A549 (cell line): ENCODE measurements around the gene DPYSL4. TPM values are rescaled to one million over a fixed set of nuclear protein-coding genes. Genes with fewer than 3 reads are reported as not detected.
A peak's percentile ranks its signal among the peaks of the same experiment; 100 is the strongest.
"Not testable (repeated sequence)": the region's sequence is repeated elsewhere in the genome, so short reads cannot be mapped to it uniquely, and the experiment has no call there.

Experiments
- ATAC-seq, 2 experiments: fragments of 200-7000 bp in 1 of 2; fragments of >200 bp in 1 of 2; cut with Nextera tagmentation in 1 of 2; cut with Tn5 transposase in 1 of 2; 3 replicates each; pipeline versions ENCODE4 v1.8.0 to v1.9.1; 2018 to 2020; ENCODE audit warnings: mild to moderate bottlenecking in 1 of 2, moderate library complexity in 1 of 2
- CTCF ChIA-PET: fragments of 300-600 bp; sonication (Branson Sonifier 250); formaldehyde crosslinking; extraction: SDS; loops from one replicate; lab custom pipeline; 2021; ENCODE audit warnings: antibody characterized with exemption, inconsistent platforms; lab: Yijun Ruan, JAX
- POLR2A ChIA-PET: fragments of 350-600 bp; formaldehyde crosslinking; extraction: SDS; loops from one replicate; lab custom pipeline; 2021; ENCODE audit warnings: antibody characterized with exemption, inconsistent platforms; lab: Yijun Ruan, JAX
- DNase-seq, 2 experiments: peaks; one replicate each; pipeline versions ENCODE4 v3.0.0 to v3.0.0-alpha.2; 2011 to 2016; ENCODE audit warnings: low read depth in 1 of 2, low spot score in 1 of 2
- FAIRE-seq: peaks from 2 replicates; lab custom pipeline; 2011; peaks lifted over from hg19 to GRCh38; lab: Jason Lieb, UNC
- H3K27ac ChIP-seq, 2 experiments: fragments of >200 bp; sonication (Bioruptor Twin); formaldehyde crosslinking; 3 replicates each; pipeline ENCODE4 v1.5.1; 2016 to 2017
- H3K4me1 ChIP-seq: fragments of >200 bp; sonication (Bioruptor Twin); formaldehyde crosslinking; 3 replicates; pipeline ENCODE4 v1.6.1; 2016
- H3K4me2 ChIP-seq: fragments of >200 bp; sonication (Bioruptor Twin); formaldehyde crosslinking; 3 replicates; pipeline ENCODE4 v1.6.1; 2016
- H3K4me3 ChIP-seq: fragments of >200 bp; sonication (Bioruptor Twin); formaldehyde crosslinking; 3 replicates; pipeline ENCODE4 v1.5.1; 2016
- H3K9me3 ChIP-seq: fragments of >200 bp; sonication (Bioruptor Twin); formaldehyde crosslinking; 3 replicates; pipeline ENCODE4 v1.6.1; 2016
- BHLHE40 ChIP-seq: IDR thresholded peaks from 2 replicates; pipeline ENCODE4 v1.6.1; 2012; ENCODE audit warnings: low read depth, low read length, inconsistent platforms
- CBX8 ChIP-seq: fragments of 200-600 bp; sonication (generic); IDR thresholded peaks from 2 replicates; pipeline ENCODE4 v1.6.1; 2016
- HEYL ChIP-seq: fragments of 250-450 bp; sonication (Bioruptor Pico); IDR thresholded peaks from 2 replicates; pipeline ENCODE4 v1.8.0; 2021; ENCODE audit warnings: mild to moderate bottlenecking, moderate library complexity
- JUNB ChIP-seq: fragments of >200 bp; sonication (Bioruptor Twin); formaldehyde crosslinking; IDR thresholded peaks from 2 replicates; pipeline ENCODE4 v1.6.1; 2016
- NPAS2 ChIP-seq: fragments of 250-450 bp; sonication (Bioruptor Pico); IDR thresholded peaks from 2 replicates; pipeline ENCODE4 v1.8.0; 2022; ENCODE audit warnings: mild to moderate bottlenecking, moderate library complexity, borderline replicate concordance
- POLR2A ChIP-seq: IDR thresholded peaks from 2 replicates; pipeline ENCODE4 v1.6.1; 2012; ENCODE audit warnings: mild to moderate bottlenecking, low read length
- RAD21 ChIP-seq, 2 experiments: fragments of >200 bp in 1 of 2; sonication (Bioruptor Twin) in 1 of 2; formaldehyde crosslinking in 1 of 2; IDR thresholded peaks in 1 of 2; conservative IDR thresholded peaks in 1 of 2; 2 replicates in 1 of 2; 3 replicates in 1 of 2; pipeline ENCODE4 v1.6.1; 2012 to 2018; ENCODE audit warnings: inconsistent platforms in 1 of 2
- RARB ChIP-seq: fragments of 250-450 bp; sonication (Bioruptor Pico); IDR thresholded peaks from 2 replicates; pipeline ENCODE4 v1.8.0; 2021; ENCODE audit warnings: mild to moderate bottlenecking, moderate library complexity
- RCOR1 ChIP-seq: fragments of 150-350 bp; IDR thresholded peaks from 2 replicates; pipeline ENCODE4 v1.6.1; 2014; ENCODE audit warnings: antibody characterized with exemption, low read length, low read depth
- RFX5 ChIP-seq: fragments of 450-650 bp; IDR thresholded peaks from 2 replicates; pipeline ENCODE4 v1.7.1; 2014; ENCODE audit warnings: antibody characterized with exemption, mild to moderate bottlenecking, moderate library complexity
- RNF2 ChIP-seq: fragments of 200-600 bp; sonication (generic); IDR thresholded peaks from 2 replicates; pipeline ENCODE4 v1.6.1; 2016; ENCODE audit warnings: low read depth, mild to moderate bottlenecking, antibody characterized with exemption, moderate library complexity, borderline replicate concordance
- SREBF2 ChIP-seq: fragments of 450-650 bp; IDR thresholded peaks from 2 replicates; pipeline ENCODE4 v1.6.1; 2014; ENCODE audit warnings: mild to moderate bottlenecking, moderate library complexity
- ZC3H11A ChIP-seq: fragments of 450-650 bp; IDR thresholded peaks from 2 replicates; pipeline ENCODE4 v1.6.1; 2014; ENCODE audit warnings: antibody characterized with exemption, mild to moderate bottlenecking
- ZFP36 ChIP-seq: fragments of 450-650 bp; IDR thresholded peaks from 2 replicates; pipeline ENCODE4 v1.6.1; 2014; ENCODE audit warnings: borderline replicate concordance; ENCODE audit not compliant: partially characterized antibody
- WGBS: methylation state at CpG from one replicate; pipeline ENCODE4 v1.1.6; 2017; ENCODE audit errors: missing lambda C conversion rate; 5-methylcytosine and 5-hydroxymethylcytosine counted together
- polyA plus RNA-seq, 4 experiments: library from polyadenylated mRNA; depleted of rRNA in 3 of 4; stranded (reverse); fragments of >200 nt; fragmentation: RNase III in 1 of 4; extraction: RNeasy Plus Mini Kit Qiagen cat#74134 plus additional on column Dnase treatment in 1 of 4; gene quantifications; 2 replicates in 3 of 4; 3 replicates in 1 of 4; pipeline ENCODE4 v1.2.3, GENCODE V29; 2011 to 2017
- TF ChIP-seq, protein P1 (sequence below): fragments of >200 bp; sonication (Bioruptor Twin); formaldehyde crosslinking; IDR thresholded peaks from 3 replicates; pipeline ENCODE4 v1.5.1; 2016
- TF ChIP-seq, protein P2 (sequence below): IDR thresholded peaks from 2 replicates; pipeline ENCODE4 v1.6.1; 2012
- TF ChIP-seq, protein P3 (sequence below): fragments of >200 bp; sonication (Bioruptor Twin); formaldehyde crosslinking; IDR thresholded peaks from 3 replicates; pipeline ENCODE4 v1.6.1; 2016
- TF ChIP-seq, protein P4 (sequence below): fragments of 250-450 bp; sonication (Bioruptor Pico); IDR thresholded peaks from 2 replicates; pipeline ENCODE4 v1.5.0; 2021; ENCODE audit warnings: mild to moderate bottlenecking, moderate library complexity, borderline replicate concordance
- TF ChIP-seq, protein P5 (sequence below): fragments of 450-650 bp; IDR thresholded peaks from 2 replicates; pipeline ENCODE4 v1.6.1; 2014; ENCODE audit warnings: antibody characterized with exemption

The DPYSL4 gene
- polyA plus RNA-seq, 2 of the 4 experiments (the other 2 are of a cell fraction): 2.9 to 14.1 TPM

DNA sequence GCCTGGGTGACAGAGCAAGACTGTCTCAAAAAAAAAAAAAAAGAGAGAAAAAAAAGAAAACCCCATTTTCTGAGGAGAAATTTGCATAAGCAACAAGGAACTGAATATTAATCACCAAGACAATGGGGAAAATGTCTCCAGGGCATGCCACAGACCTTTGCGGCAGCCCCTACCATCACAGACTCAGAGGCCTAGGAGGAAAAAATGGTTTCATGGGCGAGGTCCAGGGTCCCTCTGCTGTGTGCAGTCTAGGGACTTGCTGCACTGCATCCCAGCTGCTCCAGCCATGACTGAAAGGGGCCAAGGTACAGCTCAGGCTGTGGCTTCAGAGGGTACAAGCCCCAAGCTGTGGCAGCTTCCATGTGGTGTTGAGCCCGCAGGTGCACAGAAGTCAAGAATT is 29.7 kb downstream of the DPYSL4 start:
- peak; percentile 19 for TF ChIP-seq ZFP36
- TF ChIP-seq, all 56 proteins: peak for 1; not testable (repeated sequence) for 55
- WGBS: 93% methylated on average over 3 of the region's 3 CpGs
- ATAC-seq, POLR2A ChIA-PET, H3K4me1 ChIP-seq, H3K4me3 ChIP-seq, H3K27ac ChIP-seq, H3K4me2 ChIP-seq, FAIRE-seq, DNase-seq: not testable (repeated sequence)
- CTCF ChIA-PET: interaction anchor here (0.7 to 1.8 kb wide), 3 partner anchors 8 to 137 kb away, joined by 3 to 5 read pairs (median 4); no protein-coding TSS in a partner anchor
- peaks cover 33% of the 10 kb centered on the region for H3K9me3 ChIP-seq

DNA sequence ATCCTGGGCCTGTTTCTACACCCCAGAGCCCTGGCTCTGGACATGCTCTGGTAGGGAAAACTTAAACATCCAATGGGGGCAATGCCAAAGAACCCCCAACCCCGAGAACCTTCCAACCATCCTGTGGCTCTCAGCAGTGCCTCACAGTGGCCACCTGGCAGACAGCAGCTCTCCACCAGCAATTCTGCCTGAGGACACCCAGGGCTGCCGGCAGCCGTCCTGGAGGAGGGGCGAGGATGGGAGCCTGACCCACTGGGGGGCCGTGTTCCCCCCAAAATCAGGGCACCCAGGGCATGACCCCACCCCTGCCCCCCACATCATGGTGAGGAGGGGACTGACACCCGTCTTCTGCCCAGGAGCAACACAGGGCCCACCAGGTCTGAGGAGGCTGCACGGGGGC is 32.7 kb downstream of the DPYSL4 start:
- Histone ChIP-seq H3K4me3 (no peak overlapping the region), H3K27ac (no peak overlapping the region), H3K4me2 (no peak overlapping the region), H3K9me3 (peaks cover 26% of the 10 kb centered on the region), H3K4me1 (peaks cover 6% of the 10 kb centered on the region; the same call in 2 of the 3 replicates)
- TF ChIP-seq, protein P1, sequence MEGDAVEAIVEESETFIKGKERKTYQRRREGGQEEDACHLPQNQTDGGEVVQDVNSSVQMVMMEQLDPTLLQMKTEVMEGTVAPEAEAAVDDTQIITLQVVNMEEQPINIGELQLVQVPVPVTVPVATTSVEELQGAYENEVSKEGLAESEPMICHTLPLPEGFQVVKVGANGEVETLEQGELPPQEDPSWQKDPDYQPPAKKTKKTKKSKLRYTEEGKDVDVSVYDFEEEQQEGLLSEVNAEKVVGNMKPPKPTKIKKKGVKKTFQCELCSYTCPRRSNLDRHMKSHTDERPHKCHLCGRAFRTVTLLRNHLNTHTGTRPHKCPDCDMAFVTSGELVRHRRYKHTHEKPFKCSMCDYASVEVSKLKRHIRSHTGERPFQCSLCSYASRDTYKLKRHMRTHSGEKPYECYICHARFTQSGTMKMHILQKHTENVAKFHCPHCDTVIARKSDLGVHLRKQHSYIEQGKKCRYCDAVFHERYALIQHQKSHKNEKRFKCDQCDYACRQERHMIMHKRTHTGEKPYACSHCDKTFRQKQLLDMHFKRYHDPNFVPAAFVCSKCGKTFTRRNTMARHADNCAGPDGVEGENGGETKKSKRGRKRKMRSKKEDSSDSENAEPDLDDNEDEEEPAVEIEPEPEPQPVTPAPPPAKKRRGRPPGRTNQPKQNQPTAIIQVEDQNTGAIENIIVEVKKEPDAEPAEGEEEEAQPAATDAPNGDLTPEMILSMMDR: 0 out of 3 replicates have a peak, but pooled peaks have one; percentile 7
- TF ChIP-seq, protein P2, sequence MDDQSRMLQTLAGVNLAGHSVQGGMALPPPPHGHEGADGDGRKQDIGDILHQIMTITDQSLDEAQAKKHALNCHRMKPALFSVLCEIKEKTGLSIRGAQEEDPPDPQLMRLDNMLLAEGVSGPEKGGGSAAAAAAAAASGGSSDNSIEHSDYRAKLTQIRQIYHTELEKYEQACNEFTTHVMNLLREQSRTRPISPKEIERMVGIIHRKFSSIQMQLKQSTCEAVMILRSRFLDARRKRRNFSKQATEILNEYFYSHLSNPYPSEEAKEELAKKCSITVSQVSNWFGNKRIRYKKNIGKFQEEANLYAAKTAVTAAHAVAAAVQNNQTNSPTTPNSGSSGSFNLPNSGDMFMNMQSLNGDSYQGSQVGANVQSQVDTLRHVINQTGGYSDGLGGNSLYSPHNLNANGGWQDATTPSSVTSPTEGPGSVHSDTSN: no peak
- POLR2A ChIA-PET: no interaction called here
- ATAC-seq (no peak), DNase-seq (no peak), FAIRE-seq (no peak)
- WGBS: 93% methylated on average over 3 of the region's 7 CpGs
- CTCF ChIA-PET: interaction anchor here (0.9 to 2.3 kb wide), 4 partner anchors 88 to 233 kb away, joined by 3 to 11 read pairs (median 4); partner anchors contain the start of gene STK32C

DNA sequence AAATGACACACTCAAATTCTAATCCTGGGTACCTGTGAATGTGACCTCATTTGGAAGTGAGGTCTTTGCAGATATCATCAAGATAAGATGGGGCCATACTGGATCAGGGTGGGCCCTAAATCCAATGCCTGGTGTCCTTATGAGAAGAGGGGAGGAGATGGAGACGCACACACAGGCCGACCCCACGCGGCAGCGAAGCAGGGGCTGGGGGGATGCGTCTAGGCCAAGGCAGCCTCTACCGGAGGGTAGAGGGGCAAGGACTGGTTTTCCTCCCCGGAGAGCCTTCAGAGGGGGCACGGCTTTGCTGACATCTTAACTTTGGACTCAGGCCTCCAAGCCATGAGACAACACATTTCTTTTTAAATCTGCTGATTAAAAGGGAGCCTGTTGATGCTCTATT is 33.3 kb downstream of the DPYSL4 start:
- WGBS: 90% methylated on average over 9 of the region's 9 CpGs
- no peak for FAIRE-seq
- no peak for DNase-seq
- H3K4me3 ChIP-seq: no peak overlapping the region
- no peak for ATAC-seq
- H3K27ac ChIP-seq: no peak overlapping the region
- peaks cover 6% of the 10 kb centered on the region; the same call in 2 of the 3 replicates for H3K4me1 ChIP-seq
- ChIA-PET POLR2A (no interaction called here), CTCF (interaction anchor here (0.9 to 2.3 kb wide), 3 partner anchors 88 to 133 kb away, joined by 3 to 11 read pairs (median 4); partner anchors contain the start of gene STK32C)
- H3K4me2 ChIP-seq: no peak overlapping the region
- no peak for TF ChIP-seq HEYL (CRISPR knock-in tag)
- TF ChIP-seq ZC3H11A: no peak
- no peak for TF ChIP-seq NPAS2
- TF ChIP-seq BHLHE40: no peak
- TF ChIP-seq SREBF2: no peak
- no peak for TF ChIP-seq JUNB
- no peak for TF ChIP-seq RNF2
- TF ChIP-seq POLR2A: no peak
- TF ChIP-seq, protein P3, sequence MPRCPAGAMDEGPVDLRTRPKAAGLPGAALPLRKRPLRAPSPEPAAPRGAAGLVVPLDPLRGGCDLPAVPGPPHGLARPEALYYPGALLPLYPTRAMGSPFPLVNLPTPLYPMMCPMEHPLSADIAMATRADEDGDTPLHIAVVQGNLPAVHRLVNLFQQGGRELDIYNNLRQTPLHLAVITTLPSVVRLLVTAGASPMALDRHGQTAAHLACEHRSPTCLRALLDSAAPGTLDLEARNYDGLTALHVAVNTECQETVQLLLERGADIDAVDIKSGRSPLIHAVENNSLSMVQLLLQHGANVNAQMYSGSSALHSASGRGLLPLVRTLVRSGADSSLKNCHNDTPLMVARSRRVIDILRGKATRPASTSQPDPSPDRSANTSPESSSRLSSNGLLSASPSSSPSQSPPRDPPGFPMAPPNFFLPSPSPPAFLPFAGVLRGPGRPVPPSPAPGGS: no peak
- TF ChIP-seq RAD21 (conservative IDR thresholded peaks at IDR 0.05 in 1 of 2, IDR thresholded peaks at IDR 0.05 in 1 of 2): no peak
- no peak for TF ChIP-seq CBX8
- TF ChIP-seq, protein P4, sequence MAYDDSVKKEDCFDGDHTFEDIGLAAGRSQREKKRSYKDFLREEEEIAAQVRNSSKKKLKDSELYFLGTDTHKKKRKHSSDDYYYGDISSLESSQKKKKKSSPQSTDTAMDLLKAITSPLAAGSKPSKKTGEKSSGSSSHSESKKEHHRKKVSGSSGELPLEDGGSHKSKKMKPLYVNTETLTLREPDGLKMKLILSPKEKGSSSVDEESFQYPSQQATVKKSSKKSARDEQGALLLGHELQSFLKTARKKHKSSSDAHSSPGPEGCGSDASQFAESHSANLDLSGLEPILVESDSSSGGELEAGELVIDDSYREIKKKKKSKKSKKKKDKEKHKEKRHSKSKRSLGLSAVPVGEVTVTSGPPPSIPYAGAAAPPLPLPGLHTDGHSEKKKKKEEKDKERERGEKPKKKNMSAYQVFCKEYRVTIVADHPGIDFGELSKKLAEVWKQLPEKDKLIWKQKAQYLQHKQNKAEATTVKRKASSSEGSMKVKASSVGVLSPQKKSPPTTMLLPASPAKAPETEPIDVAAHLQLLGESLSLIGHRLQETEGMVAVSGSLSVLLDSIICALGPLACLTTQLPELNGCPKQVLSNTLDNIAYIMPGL (CRISPR knock-in tag): no peak
- no peak for TF ChIP-seq RARB (CRISPR knock-in tag)
- TF ChIP-seq RCOR1: no peak
- TF ChIP-seq, protein P5, sequence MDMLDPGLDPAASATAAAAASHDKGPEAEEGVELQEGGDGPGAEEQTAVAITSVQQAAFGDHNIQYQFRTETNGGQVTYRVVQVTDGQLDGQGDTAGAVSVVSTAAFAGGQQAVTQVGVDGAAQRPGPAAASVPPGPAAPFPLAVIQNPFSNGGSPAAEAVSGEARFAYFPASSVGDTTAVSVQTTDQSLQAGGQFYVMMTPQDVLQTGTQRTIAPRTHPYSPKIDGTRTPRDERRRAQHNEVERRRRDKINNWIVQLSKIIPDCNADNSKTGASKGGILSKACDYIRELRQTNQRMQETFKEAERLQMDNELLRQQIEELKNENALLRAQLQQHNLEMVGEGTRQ: no peak
- no peak for TF ChIP-seq RFX5
- H3K9me3 ChIP-seq: peaks cover 26% of the 10 kb centered on the region

DNA sequence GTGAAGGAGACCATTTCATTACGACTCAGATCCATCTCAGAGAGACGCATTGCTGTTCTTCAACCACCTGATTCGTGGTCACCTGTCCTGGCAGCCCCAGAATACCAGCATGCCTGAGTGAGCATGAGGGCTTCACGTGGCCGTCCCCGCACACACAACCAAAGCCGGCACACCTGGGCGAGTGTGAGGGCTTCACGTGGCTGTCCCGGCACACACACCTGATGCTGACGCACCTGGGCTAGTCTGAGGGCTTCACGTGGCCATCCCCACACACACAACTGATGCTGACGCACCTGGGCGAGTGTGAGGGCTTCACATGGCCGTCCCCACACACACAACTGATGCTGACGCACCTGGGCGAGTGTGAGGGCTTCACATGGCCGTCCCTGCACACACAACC is 34.2 kb downstream of the DPYSL4 start:
- H3K27ac ChIP-seq, H3K4me1 ChIP-seq, ATAC-seq, POLR2A ChIA-PET, H3K4me2 ChIP-seq, FAIRE-seq, DNase-seq, H3K4me3 ChIP-seq: not testable (repeated sequence)
- CTCF ChIA-PET: interaction anchor here (0.9 kb wide), 1 partner anchor 130 kb away, joined by 4 read pairs; no protein-coding TSS in a partner anchor
- 78% methylated on average over 12 of the region's 18 CpGs for WGBS
- H3K9me3 ChIP-seq: peaks cover 23% of the 10 kb centered on the region
